HepG2 (cell line): ENCODE data around the gene CNRIP1. TPM values are rescaled to one million over a fixed set of nuclear protein-coding genes. Genes with fewer than 3 reads are reported as not detected.

ENCODE experiments used
- ATAC-seq: fragments of 200-7000 bp; cut with Tn5 transposase; 3 replicates; pipeline ENCODE4 v1.9.1; 2020; ENCODE audit warnings: mild to moderate bottlenecking, moderate library complexity
- BruUV-seq: library from RNA; stranded (reverse); fragments of 400-500 nt; replicated peaks from 2 replicates; lab custom pipeline; 2021; lab: Mats Ljungman, UMichigan
- CTCF ChIA-PET: fragments of 300-600 bp; formaldehyde crosslinking; extraction: SDS; loops from one replicate; lab custom pipeline; 2021; ENCODE audit warnings: low total read pairs, inconsistent platforms, low intra/inter-chr PET ratio; lab: Yijun Ruan, JAX
- POLR2A ChIA-PET: fragments of 350-600 bp; sonication (Branson Sonifier 250); formaldehyde crosslinking; loops from one replicate; lab custom pipeline; 2020; ENCODE audit warnings: antibody characterized with exemption, inconsistent platforms; lab: Yijun Ruan, JAX
- DNase-seq: peaks from one replicate; pipeline ENCODE4 v3.0.0-alpha.2; 2015; ENCODE audit warnings: low spot score
- FAIRE-seq: peaks from 3 replicates; lab custom pipeline; 2011; peaks lifted over from hg19 to GRCh38; lab: Jason Lieb, UNC
- H2AFZ ChIP-seq: one replicate; pipeline ENCODE4 v1.6.1; 2011; ENCODE audit warnings: low read length, inconsistent platforms
- H3K27ac ChIP-seq: fragments of 300-600 bp; 3 replicates; pipeline ENCODE4 v1.8.0; 2011; ENCODE audit warnings: mixed run types, mild to moderate bottlenecking, mixed read lengths, low read length, inconsistent platforms; ENCODE audit not compliant: insufficient read depth; ENCODE audit errors: extremely low read length
- H3K27me3 ChIP-seq, 2 experiments: fragments of 200-600 bp in 1 of 2; 2 replicates in 1 of 2; 3 replicates in 1 of 2; pipeline versions ENCODE4 v1.6.0 to v1.8.0; 2011; ENCODE audit warnings: low read length in 2 of 2, mild to moderate bottlenecking in 2 of 2, moderate library complexity in 2 of 2, inconsistent platforms in 1 of 2; ENCODE audit not compliant: insufficient read depth in 2 of 2, control insufficient read depth in 1 of 2
- H3K36me3 ChIP-seq, 2 experiments: fragments of 200-600 bp in 1 of 2; replicated peaks in 1 of 2; 2 replicates in 1 of 2; 3 replicates in 1 of 2; pipeline versions ENCODE4 v1.5.1 to v1.8.0; 2011; ENCODE audit warnings: low read length in 2 of 2, inconsistent platforms in 1 of 2; ENCODE audit not compliant: insufficient read depth in 2 of 2, control insufficient read depth in 1 of 2
- H3K4me1 ChIP-seq: 2 replicates; pipeline ENCODE4 v1.5.1; 2012; ENCODE audit warnings: low read length, inconsistent platforms; ENCODE audit not compliant: insufficient read depth
- H3K4me2 ChIP-seq: 2 replicates; pipeline ENCODE4 v1.6.0; 2011; ENCODE audit warnings: low read depth, low read length, inconsistent platforms
- H3K4me3 ChIP-seq, 3 experiments: fragments of 200-600 bp in 1 of 3; sonication (generic), shearing (Covaris generic) in 1 of 3; replicated peaks in 1 of 3; 2 replicates each; pipeline ENCODE4 v1.5.1; 2011 to 2016; ENCODE audit warnings: low read length in 3 of 3, inconsistent platforms in 2 of 3, low read depth in 2 of 3, mild to moderate bottlenecking in 2 of 3, control low read depth in 1 of 3, mixed read lengths in 1 of 3; ENCODE audit not compliant: insufficient read depth in 1 of 3
- H3K79me2 ChIP-seq: one replicate; pipeline ENCODE4 v1.6.1; 2011; ENCODE audit warnings: low read length, inconsistent platforms; ENCODE audit not compliant: insufficient read depth
- H3K9ac ChIP-seq: 2 replicates; pipeline ENCODE4 v1.6.0; 2011; ENCODE audit warnings: mild to moderate bottlenecking, low read depth, low read length, inconsistent platforms; ENCODE audit not compliant: insufficient read depth
- H3K9me3 ChIP-seq: 2 replicates; pipeline ENCODE4 v1.5.1; 2012; ENCODE audit warnings: mild to moderate bottlenecking, low read length
- H4K20me1 ChIP-seq: 2 replicates; pipeline ENCODE4 v1.6.0; 2011; ENCODE audit warnings: inconsistent platforms, mild to moderate bottlenecking, low read length, moderate library complexity; ENCODE audit not compliant: insufficient read depth
- DNMT3B ChIP-seq: conservative IDR thresholded peaks from 2 replicates; pipeline ENCODE4 v1.6.1; 2016; ENCODE audit warnings: missing biosample characterization, control low read depth
- MIER2 ChIP-seq: IDR thresholded peaks from 2 replicates; pipeline ENCODE4 v1.6.1; 2016; ENCODE audit warnings: missing biosample characterization, missing genetic modification reagents
- MIXL1 ChIP-seq: IDR thresholded peaks from 2 replicates; pipeline ENCODE4 v1.6.1; 2016
- NRL ChIP-seq: sonication (generic); formaldehyde crosslinking; IDR thresholded peaks from 2 replicates; pipeline ENCODE4 v1.5.0; 2020; ENCODE audit warnings: missing genetic modification reagents, mild to moderate bottlenecking, moderate library complexity, borderline replicate concordance
- SOX6 ChIP-seq, 2 experiments: fragments of 450-650 bp in 1 of 2; sonication (generic) in 1 of 2; formaldehyde crosslinking in 1 of 2; IDR thresholded peaks; 2 replicates each; pipeline versions ENCODE4 v1.4.0 to v1.6.1; 2017 to 2020; ENCODE audit warnings: antibody characterized with exemption in 1 of 2, mild to moderate bottlenecking in 1 of 2, missing genetic modification reagents in 1 of 2
- ZBTB44 ChIP-seq: sonication (generic); formaldehyde crosslinking; IDR thresholded peaks from 2 replicates; pipeline ENCODE4 v1.4.0; 2020; ENCODE audit warnings: missing genetic modification reagents
- ZFP36L2 ChIP-seq: sonication (generic); formaldehyde crosslinking; IDR thresholded peaks from 2 replicates; pipeline ENCODE4 v1.4.0; 2020; ENCODE audit warnings: missing genetic modification reagents
- ZNF20 ChIP-seq: sonication (generic); formaldehyde crosslinking; IDR thresholded peaks from 2 replicates; pipeline ENCODE4 v1.4.0; 2020; ENCODE audit warnings: mild to moderate bottlenecking, moderate library complexity, missing genetic modification reagents
- ZNF224 ChIP-seq: sonication (generic); formaldehyde crosslinking; IDR thresholded peaks from 2 replicates; pipeline ENCODE4 v1.5.0; 2020; ENCODE audit warnings: mild to moderate bottlenecking, missing genetic modification reagents
- WGBS: methylation state at CpG from one replicate; pipeline ENCODE4 v1.1.6; 2017; ENCODE audit warnings: low lambda C conversion rate; 5-methylcytosine and 5-hydroxymethylcytosine counted together
- in situ Hi-C: cut with HindIII; loops from 2 replicates; pipeline ENCODE4 v1.10.0; 2017; ENCODE audit warnings: low pct_unique_long_range_greater_than_20kb; ENCODE audit not compliant: extremely low pct_ligation_motif_present
- intact Hi-C: fragments of 100-400 bp; cut with micrococcal nuclease; formaldehyde crosslinking; loops from one replicate; pipeline ENCODE4 v1.10.0; 2022; ENCODE audit not compliant: unreplicated experiment
- polyA plus RNA-seq, 8 experiments: library from polyadenylated mRNA; depleted of rRNA in 3 of 8; stranded (reverse) in 7 of 8; unstranded in 1 of 8; fragments of >200 nt; fragmentation: Illumina TruSeq in 4 of 8; extraction: Trizol in 4 of 8; gene quantifications; 2 replicates each; pipeline versions ENCODE4 v1.2.1 to v1.2.3, GENCODE V29; 2011 to 2016; ENCODE audit warnings: low read depth in 4 of 8, missing spikeins in 1 of 8, mixed read lengths in 1 of 8; ENCODE audit not compliant: insufficient read depth in 1 of 8
- total RNA-seq, 5 experiments: library from RNA; depleted of rRNA; stranded (reverse); fragments of >200 nt; fragmentation: Illumina TruSeq; extraction: Trizol; gene quantifications; 2 replicates each; pipeline ENCODE4 v1.2.3, GENCODE V29; 2016; ENCODE audit warnings: low read depth in 1 of 5

The CNRIP1 gene
- total and polyA plus RNA-seq, 2 of the 13 experiments (the other 11 are each of a cell fraction or from before 2014, with no cell fraction given), result not detected

DNA sequence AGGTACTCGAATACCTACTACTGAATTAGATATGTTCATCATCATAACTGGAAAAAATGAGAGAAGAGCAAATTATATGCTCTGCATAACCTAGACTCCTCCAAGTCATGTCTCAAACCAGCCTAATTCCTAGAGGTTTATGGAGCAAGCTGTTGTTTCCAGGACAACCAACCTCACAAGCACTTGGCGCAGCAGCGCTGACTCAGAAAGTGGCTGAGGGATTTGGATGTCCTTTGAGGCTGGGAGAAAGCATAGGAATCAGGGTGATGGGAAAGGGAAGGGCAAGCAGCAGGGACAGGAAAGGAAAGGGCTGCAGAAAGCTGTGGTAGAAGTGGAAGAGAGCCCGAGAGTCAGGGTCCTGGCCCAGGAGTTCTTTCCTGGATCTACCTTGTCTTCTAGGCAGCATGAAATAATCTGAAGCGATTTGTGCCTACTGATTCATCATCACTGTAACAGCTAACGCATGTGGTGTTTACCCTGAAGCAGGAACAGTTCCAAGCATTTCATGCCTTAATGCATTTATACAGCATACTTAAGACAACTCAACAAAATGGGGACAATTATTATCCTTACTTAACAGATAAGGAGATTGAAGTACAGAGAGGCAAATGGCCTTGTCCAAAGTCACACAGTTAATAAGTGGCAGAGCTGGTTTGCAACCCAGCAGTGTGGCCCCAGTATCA is 49.0 kb upstream of the CNRIP1 start:
- BruUV-seq, result no TSS peak
- TF ChIP-seq ZNF224 (CRISPR knock-in tag) (no peak), ZFP36L2 (CRISPR knock-in tag) (no peak)
- ATAC-seq (no peak), FAIRE-seq (no peak), DNase-seq (no peak)
- no peak overlapping the region for H3K27ac ChIP-seq
- no peaks in the 10 kb centered on the region for H3K36me3 ChIP-seq
- WGBS, result 64% methylated on average over 6 of the region's 6 CpGs
- no peaks in the 10 kb centered on the region for H3K4me1 ChIP-seq
- H3K4me2 ChIP-seq, result no peak overlapping the region
- H4K20me1 ChIP-seq, result no peaks in the 10 kb centered on the region
- H3K9ac ChIP-seq, result no peak overlapping the region
- in situ Hi-C loops (no loop called here), intact Hi-C loops (no loop called here)
- ChIA-PET POLR2A (no interaction called here), CTCF (no interaction called here)
- H2AFZ ChIP-seq, result no peak overlapping the region
- no peaks in the 10 kb centered on the region for H3K9me3 ChIP-seq
- no peaks in the 10 kb centered on the region for H3K79me2 ChIP-seq
- peaks cover 0 to 8% of the 10 kb centered on the region in 2 experiments; a peak in 1 of 5 replicates for H3K27me3 ChIP-seq
- no peak overlapping the region for H3K4me3 ChIP-seq

DNA sequence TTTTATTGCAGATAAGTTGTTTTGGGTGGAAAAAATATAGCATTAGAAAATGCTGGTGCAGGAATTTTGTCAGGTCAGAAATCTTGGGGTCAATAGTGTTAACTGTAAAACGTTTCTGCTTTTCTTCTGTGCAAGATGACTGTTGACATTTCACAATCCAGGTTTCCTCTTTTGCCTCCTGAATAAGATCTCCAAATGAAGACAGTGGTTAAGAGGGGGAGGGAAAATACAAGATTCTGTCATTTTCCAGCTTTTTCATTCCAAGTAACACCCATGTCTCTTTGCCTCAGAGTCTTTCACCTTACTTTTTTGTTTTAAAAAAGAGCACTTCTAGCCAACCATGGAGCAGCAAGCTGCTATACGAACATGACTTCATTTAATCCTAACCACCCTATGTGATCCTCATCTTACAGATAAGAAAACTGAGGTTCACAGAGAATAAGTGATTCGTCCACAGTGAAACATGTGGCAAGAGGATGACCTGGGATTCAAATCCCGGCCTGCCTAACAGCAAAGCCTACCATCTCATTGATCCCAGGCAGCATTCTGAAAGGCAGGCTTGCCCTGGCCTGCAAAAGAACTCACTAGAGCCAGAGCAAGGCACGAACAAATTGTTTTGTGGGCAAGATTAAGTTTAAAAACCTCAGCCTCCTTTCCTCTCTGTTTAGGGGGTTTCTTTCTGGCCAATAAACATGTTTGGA is 48.4 kb upstream of the CNRIP1 start:
- Histone ChIP-seq H3K27me3 (peaks cover 0 to 13% of the 10 kb centered on the region in 2 experiments; a peak in 2 of 5 replicates), H3K36me3 (no peaks in the 10 kb centered on the region)
- FAIRE-seq, result no peak
- no TSS peak for BruUV-seq
- TF ChIP-seq DNMT3B (CRISPR knock-in tag) (no peak), NRL (CRISPR knock-in tag) (no peak), SOX6 (IDR thresholded peaks at IDR 0.05) (no peak), SOX6 (CRISPR knock-in tag; IDR thresholded peaks at IDR 0.05) (no peak), MIXL1 (CRISPR knock-in tag) (no peak), ZNF20 (no peak), ZBTB44 (CRISPR knock-in tag) (no peak), MIER2 (CRISPR knock-in tag) (no peak)
- TF ChIP-seq, all 625 proteins: peak for 0
- Histone ChIP-seq H3K4me3 (no peak overlapping the region), H4K20me1 (no peaks in the 10 kb centered on the region), H3K9me3 (no peaks in the 10 kb centered on the region), H3K9ac (no peak overlapping the region), H3K79me2 (no peaks in the 10 kb centered on the region), H3K27ac (no peak overlapping the region), H2AFZ (no peak overlapping the region), H3K4me1 (no peaks in the 10 kb centered on the region), H3K4me2 (no peak overlapping the region)
- no peak for DNase-seq
- ChIA-PET POLR2A (no interaction called here), CTCF (no interaction called here)
- intact Hi-C loops (no loop called here), in situ Hi-C loops (no loop called here)
- no peak for ATAC-seq
- WGBS, result 10% methylated on average over 5 of the region's 5 CpGs
